Endothelial cell of umbilical vein (primary cell): ENCODE measurements around the gene GPR32. TPM values are rescaled to one million over a fixed set of nuclear protein-coding genes. Genes with fewer than 3 reads are reported as not detected.

Experiments
- BruUV-seq: library from RNA; stranded (reverse); fragments of 400-500 nt; replicated peaks from 2 replicates; lab custom pipeline; 2021; lab: Mats Ljungman, UMichigan
- CTCF ChIA-PET: fragments of 300-600, 350-600 bp; sonication (Branson Sonifier 250); formaldehyde crosslinking; loops from one replicate; lab custom pipeline; 2021; ENCODE audit warnings: antibody characterized with exemption, inconsistent platforms; lab: Charles Lee
- POLR2A ChIA-PET: fragments of 300-600, 350-600 bp; sonication (Branson Sonifier 250); formaldehyde crosslinking; loops from one replicate; lab custom pipeline; 2021; ENCODE audit warnings: antibody characterized with exemption, inconsistent platforms; lab: Charles Lee
- DNase-seq: peaks from one replicate; pipeline ENCODE4 v3.0.0-alpha.2; 2011; ENCODE audit warnings: low read depth, low spot score
- FAIRE-seq: peaks from 2 replicates; lab custom pipeline; 2011; peaks lifted over from hg19 to GRCh38; lab: Jason Lieb, UNC
- H2AFZ ChIP-seq: 2 replicates; pipeline ENCODE4 v1.6.0; 2012; ENCODE audit warnings: low read depth, low read length, control low read depth, inconsistent platforms
- H3K27ac ChIP-seq: 2 replicates; pipeline ENCODE4 v1.5.1; 2011; ENCODE audit warnings: low read depth, mild to moderate bottlenecking, control low read depth, low read length, moderate library complexity; ENCODE audit not compliant: insufficient read depth
- H3K27me3 ChIP-seq, 2 experiments: 2 replicates each; pipeline versions ENCODE4 v1.6.0 to v1.6.1; 2011; ENCODE audit warnings: low read length in 2 of 2, mixed read lengths in 1 of 2; ENCODE audit not compliant: control insufficient read depth in 2 of 2, insufficient read depth in 2 of 2
- H3K36me3 ChIP-seq, 2 experiments: 2 replicates in 1 of 2; 3 replicates in 1 of 2; pipeline ENCODE4 v1.5.1; 2011; ENCODE audit warnings: low read length in 2 of 2, mild to moderate bottlenecking in 1 of 2, moderate library complexity in 1 of 2; ENCODE audit not compliant: control insufficient read depth in 2 of 2, insufficient read depth in 2 of 2; ENCODE audit errors: extremely low read depth in 1 of 2
- H3K4me1 ChIP-seq: 3 replicates; pipeline ENCODE4 v1.5.1; 2011; ENCODE audit warnings: mild to moderate bottlenecking, low read length; ENCODE audit not compliant: control insufficient read depth, insufficient read depth; ENCODE audit errors: extremely low read depth
- H3K4me2 ChIP-seq: 2 replicates; pipeline ENCODE4 v1.6.1; 2011; ENCODE audit warnings: low read length, control low read depth, mixed read lengths; ENCODE audit not compliant: insufficient read depth
- H3K4me3 ChIP-seq, 3 experiments: fragments of 200-600 bp in 1 of 3; sonication (generic), shearing (Covaris generic) in 1 of 3; replicated peaks in 1 of 3; 2 replicates each; pipeline ENCODE4 v1.5.1; 2011 to 2016; ENCODE audit warnings: control low read depth in 3 of 3, low read length in 3 of 3, mild to moderate bottlenecking in 2 of 3, inconsistent platforms in 1 of 3, low read depth in 1 of 3, moderate library complexity in 1 of 3; ENCODE audit not compliant: insufficient read depth in 1 of 3
- H3K79me2 ChIP-seq: 2 replicates; pipeline ENCODE4 v1.6.0; 2012; ENCODE audit warnings: low read length, inconsistent platforms; ENCODE audit not compliant: control insufficient read depth, insufficient read depth
- H3K9ac ChIP-seq: replicated peaks from 2 replicates; pipeline ENCODE3; 2011; ENCODE audit warnings: low read length, control low read depth; ENCODE audit not compliant: insufficient read depth; ENCODE audit errors: extremely low read depth
- H3K9me1 ChIP-seq: replicated peaks from 3 replicates; pipeline ENCODE4 v1.6.0; 2011; ENCODE audit warnings: mild to moderate bottlenecking, low read length; ENCODE audit not compliant: control insufficient read depth, insufficient read depth; ENCODE audit errors: extremely low read depth
- H3K9me3 ChIP-seq: replicated peaks from 2 replicates; pipeline ENCODE4 v1.5.1; 2012; ENCODE audit warnings: low read length, inconsistent platforms; ENCODE audit not compliant: control insufficient read depth, insufficient read depth
- H4K20me1 ChIP-seq: replicated peaks from 2 replicates; pipeline ENCODE3; 2011; ENCODE audit warnings: mild to moderate bottlenecking, low read length; ENCODE audit not compliant: control insufficient read depth, insufficient read depth; ENCODE audit errors: extremely low read depth
- CTCF ChIP-seq, 2 donors: IDR thresholded peaks; 1 replicate in 1 of 2; 2 replicates in 1 of 2; pipeline ENCODE4 v1.5.1; 2011; ENCODE audit warnings: low read length in 2 of 2, mild to moderate bottlenecking in 2 of 2, moderate library complexity in 2 of 2, control low read depth in 1 of 2, inconsistent platforms in 1 of 2, low read depth in 1 of 2; ENCODE audit not compliant: insufficient read depth in 1 of 2; ENCODE audit errors: extremely low read depth in 1 of 2
- EZH2 ChIP-seq: IDR thresholded peaks from 2 replicates; pipeline ENCODE4 v1.6.1; 2012; ENCODE audit warnings: borderline replicate concordance, low read depth, mild to moderate bottlenecking, moderate library complexity, low read length, inconsistent platforms; ENCODE audit not compliant: severe bottlenecking
- FOS ChIP-seq: IDR thresholded peaks from 2 replicates; pipeline ENCODE4 v1.6.1; 2011; ENCODE audit warnings: mild to moderate bottlenecking, low read length, moderate library complexity, borderline replicate concordance; ENCODE audit not compliant: insufficient read depth
- GATA2 ChIP-seq: IDR thresholded peaks from 2 replicates; pipeline ENCODE4 v1.7.0; 2011; ENCODE audit warnings: low read depth, mild to moderate bottlenecking, moderate library complexity, mixed read lengths, low read length; ENCODE audit not compliant: insufficient read length, insufficient read depth
- JUN ChIP-seq: IDR thresholded peaks from 2 replicates; pipeline ENCODE4 v1.6.1; 2011; ENCODE audit warnings: borderline replicate concordance, low read depth; ENCODE audit not compliant: insufficient read length, insufficient read depth
- MYC ChIP-seq: IDR thresholded peaks from one replicate; pipeline ENCODE4 v1.6.1; 2011; ENCODE audit warnings: mild to moderate bottlenecking, low read depth, low read length
- POLR2A ChIP-seq: IDR thresholded peaks from 2 replicates; pipeline ENCODE4 v1.6.1; 2012; ENCODE audit warnings: low read depth, mild to moderate bottlenecking, control low read depth, low read length
- POLR2AphosphoS5 ChIP-seq: IDR thresholded peaks from 2 replicates; pipeline ENCODE4 v1.6.1; 2012; ENCODE audit warnings: low read depth, mild to moderate bottlenecking, control low read depth, low read length, moderate library complexity; ENCODE audit not compliant: insufficient read depth
- dilution Hi-C: fragments of 300-500 bp; cut with MboI; formaldehyde crosslinking; loops from one replicate; pipeline ENCODE4 v1.15.0; 2019; ENCODE audit warnings: low sequenced_read_pairs; ENCODE audit not compliant: extremely low pct_ligation_motif_present
- intact Hi-C: fragments of 100-400 bp; cut with micrococcal nuclease; formaldehyde crosslinking; loops from one replicate; pipeline ENCODE4 v1.10.0; 2022
- polyA plus RNA-seq, 4 experiments: library from polyadenylated mRNA; depleted of rRNA in 3 of 4; stranded (reverse) in 3 of 4; unstranded in 1 of 4; fragments of >200 nt; gene quantifications; 2 replicates each; pipeline versions ENCODE4 v1.2.1 to v1.2.3, GENCODE V29; 2011 to 2012; ENCODE audit warnings: missing spikeins in 1 of 4
- total RNA-seq: library from RNA; stranded (reverse); gene quantifications from 2 replicates; pipeline ENCODE4 v1.2.3, GENCODE V29; 2021
- TF ChIP-seq, protein P1 (sequence below): IDR thresholded peaks from 2 replicates; pipeline ENCODE4 v1.6.1; 2011; ENCODE audit not compliant: insufficient read depth, insufficient read length

Gene GPR32
- total and polyA plus RNA-seq, 2 donors (not counting 3 experiments of a cell fraction or from before 2014, with no cell fraction given): not detected

DNA sequence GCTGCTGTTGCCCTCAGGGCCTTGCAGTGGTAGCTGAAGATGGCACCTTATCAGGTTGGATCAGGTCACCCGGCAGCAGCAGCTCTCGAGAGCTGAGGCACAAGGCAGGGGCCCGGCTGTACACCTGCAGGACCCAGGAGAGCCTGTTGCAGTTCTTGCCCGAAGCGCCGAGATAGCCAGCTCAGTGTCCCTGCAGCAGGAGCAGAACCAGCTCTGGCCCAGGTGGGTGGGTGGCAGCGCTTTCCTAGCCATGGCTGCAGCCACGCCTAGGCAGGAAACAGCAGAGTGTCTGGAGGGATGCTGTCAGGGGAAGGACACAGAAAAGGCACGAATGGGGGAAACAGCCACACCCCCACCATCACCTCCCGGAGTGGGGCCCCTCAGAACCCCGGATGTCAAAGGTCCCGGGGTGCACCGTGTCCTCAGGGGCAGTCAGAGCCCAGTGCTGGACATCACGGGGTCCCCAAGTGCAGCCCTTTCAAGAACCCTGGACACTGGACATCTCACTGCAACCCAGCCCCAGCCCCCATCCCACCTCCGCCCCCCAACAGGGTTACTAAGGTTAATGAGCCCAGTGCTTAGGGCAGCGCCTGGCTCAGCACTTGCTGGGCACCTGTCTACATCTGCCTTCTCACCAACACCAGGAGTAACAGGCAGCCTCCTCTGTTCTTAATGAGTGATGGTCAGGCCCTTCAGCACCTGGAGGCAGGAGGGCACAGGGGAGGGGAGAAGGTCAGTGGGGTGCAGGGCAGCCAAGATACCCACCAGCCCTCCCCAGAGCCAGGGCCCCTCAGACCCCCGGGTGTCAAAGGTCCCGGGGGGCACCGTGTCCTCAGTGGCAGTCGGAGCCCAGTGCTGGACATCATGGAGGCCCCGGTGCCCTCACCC is 28.6 kb downstream of the GPR32 start:
- TF ChIP-seq EZH2 (no peak), MYC (no peak), GATA2 (no peak), CTCF (IDR thresholded peaks at IDR 0.05; ENCODE audit: extremely low read depth in 1 of 2, insufficient read depth in 1 of 2, low read depth in 1 of 2, low read length in 2 of 2) (no peak), POLR2A (no peak), POLR2AphosphoS5 (no peak), JUN (no peak), FOS (no peak)
- TF ChIP-seq, protein P1, sequence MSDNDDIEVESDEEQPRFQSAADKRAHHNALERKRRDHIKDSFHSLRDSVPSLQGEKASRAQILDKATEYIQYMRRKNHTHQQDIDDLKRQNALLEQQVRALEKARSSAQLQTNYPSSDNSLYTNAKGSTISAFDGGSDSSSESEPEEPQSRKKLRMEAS: no peak
- Histone ChIP-seq H3K4me2 (no peak overlapping the region), H3K4me3 (no peak overlapping the region), H3K9ac (no peak overlapping the region), H2AFZ (no peak overlapping the region), H3K79me2 (peaks cover 45% of the 10 kb centered on the region), H3K9me1 (no peaks in the 10 kb centered on the region), H3K4me1 (peaks cover 12% of the 10 kb centered on the region), H3K9me3 (no peaks in the 10 kb centered on the region), H3K36me3 (peaks cover 19 to 22% of the 10 kb centered on the region in 2 experiments), H4K20me1 (no peaks in the 10 kb centered on the region), H3K27me3 (no peaks in the 10 kb centered on the region), H3K27ac (no peak overlapping the region)
- ChIA-PET CTCF (interaction anchor here (1.9 kb wide), 1 partner anchor 15 kb away, joined by 7 read pairs; no protein-coding TSS in a partner anchor), POLR2A (no interaction called here)
- no TSS peak for BruUV-seq
- DNase-seq (no peak), FAIRE-seq (no peak)
- dilution Hi-C loops (no loop called here), intact Hi-C loops (no loop called here)
